Peyer's patch (tissue), 4 donors: ENCODE data around the gene SH3PXD2B.

Source experiments
- POLR2A ChIP-seq, 2 donors: fragments of 450-650 bp; IDR thresholded peaks; one replicate each; pipeline ENCODE4 v1.5.1; 2017; ENCODE audit warnings: antibody characterized with exemption in 2 of 2, mild to moderate bottlenecking in 2 of 2, moderate library complexity in 2 of 2
- TF ChIP-seq, protein P1 (sequence below), 6 experiments: fragments of 450-650 bp in 4 of 6; fragments of 200-600 bp in 2 of 6; sonication (generic) in 1 of 6; IDR thresholded peaks; one replicate each; pipeline ENCODE4 v1.5.1; 2017 to 2019; ENCODE audit warnings: antibody characterized with exemption in 6 of 6, mild to moderate bottlenecking in 3 of 6, moderate library complexity in 1 of 6

GRCh38 chr5:172374783-172375182 is 79.5 kb downstream of the SH3PXD2B start:
- TF ChIP-seq, protein P1, sequence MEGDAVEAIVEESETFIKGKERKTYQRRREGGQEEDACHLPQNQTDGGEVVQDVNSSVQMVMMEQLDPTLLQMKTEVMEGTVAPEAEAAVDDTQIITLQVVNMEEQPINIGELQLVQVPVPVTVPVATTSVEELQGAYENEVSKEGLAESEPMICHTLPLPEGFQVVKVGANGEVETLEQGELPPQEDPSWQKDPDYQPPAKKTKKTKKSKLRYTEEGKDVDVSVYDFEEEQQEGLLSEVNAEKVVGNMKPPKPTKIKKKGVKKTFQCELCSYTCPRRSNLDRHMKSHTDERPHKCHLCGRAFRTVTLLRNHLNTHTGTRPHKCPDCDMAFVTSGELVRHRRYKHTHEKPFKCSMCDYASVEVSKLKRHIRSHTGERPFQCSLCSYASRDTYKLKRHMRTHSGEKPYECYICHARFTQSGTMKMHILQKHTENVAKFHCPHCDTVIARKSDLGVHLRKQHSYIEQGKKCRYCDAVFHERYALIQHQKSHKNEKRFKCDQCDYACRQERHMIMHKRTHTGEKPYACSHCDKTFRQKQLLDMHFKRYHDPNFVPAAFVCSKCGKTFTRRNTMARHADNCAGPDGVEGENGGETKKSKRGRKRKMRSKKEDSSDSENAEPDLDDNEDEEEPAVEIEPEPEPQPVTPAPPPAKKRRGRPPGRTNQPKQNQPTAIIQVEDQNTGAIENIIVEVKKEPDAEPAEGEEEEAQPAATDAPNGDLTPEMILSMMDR (IDR thresholded peaks at IDR 0.05): no peak
- no peak for TF ChIP-seq POLR2A (IDR thresholded peaks at IDR 0.05)
